Measurements from ENCODE around the gene FHOD1. TPM values are rescaled to one million over a fixed set of nuclear protein-coding genes. Genes with fewer than 3 reads are reported as not detected.

The FHOD1 gene
- total and polyA plus RNA-seq, 10 of the 15 experiments (the other 5 are each of a cell fraction or from before 2014, with no cell fraction given), result 8.9 to 65.7 (median 18.1) TPM

- TF ChIP-seq REST (IDR thresholded peaks at IDR 0.05; ENCODE audit: low read depth, low read length) (no peak), SIN3A (IDR thresholded peaks at IDR 0.05; ENCODE audit: low read depth, low read length) (no peak), PRDM15 (CRISPR knock-in tag; IDR thresholded peaks at IDR 0.05) (no peak), MYC (IDR thresholded peaks at IDR 0.05; ENCODE audit: insufficient read depth, insufficient read length, insufficient replicate concordance, low read length, severe bottlenecking) (no peak), KAT2A (conservative IDR thresholded peaks at IDR 0.05; ENCODE audit: control insufficient read depth, low read depth, low read length) (no peak), CHD1 (IDR thresholded peaks at IDR 0.05; ENCODE audit: low read depth, low read length) (no peak)
Measured at GRCh38 chr16:67263201-67263600, 15.9 kb upstream of the FHOD1 start (continued).

Measured in GM12878 (cell line).